ENCODE data around the gene TP53BP2. TPM values are rescaled to one million over a fixed set of nuclear protein-coding genes. Genes with fewer than 3 reads are reported as not detected.
"Not testable (repeated sequence)": the region's sequence is repeated elsewhere in the genome, so short reads cannot be mapped to it uniquely, and the experiment has no call there.

The TP53BP2 gene
- total and polyA plus RNA-seq, 5 donors from 2014 or later = 7.4 to 93.5 (median 8.2) TPM

GRCh38 chr1:223740038-223740736 is 105.6 kb downstream of the TP53BP2 start:
- H3K9me3 ChIP-seq (ENCODE audit: control insufficient read depth in 2 of 2, low read length in 2 of 2); H3K27me3 Mint-ChIP-seq; ATAC-seq (ENCODE audit: low read depth in 2 of 2); H3K4me1 ChIP-seq (ENCODE audit: control insufficient read depth, insufficient read depth, low read length, poor library complexity, severe bottlenecking); H3K27me3 ChIP-seq (ENCODE audit: control insufficient read depth, insufficient read depth, low read length); DNase-seq; H3K4me3 Mint-ChIP-seq; H3K27ac ChIP-seq (ENCODE audit: insufficient read depth, low read length, poor library complexity, severe bottlenecking); H3K4me3 ChIP-seq (ENCODE audit: low read depth, low read length); H3K9me3 Mint-ChIP-seq: not testable (repeated sequence)
- H3K27ac Mint-ChIP-seq = peak overlapping the region in 2 of 3 donors; percentile 42 to 64
- peaks cover 19% of the 10 kb centered on the region for H3K36me3 Mint-ChIP-seq
- peaks cover 0 to 37% (median 17%) of the 10 kb centered on the region in 4 donors for H3K4me1 Mint-ChIP-seq
- H3K36me3 ChIP-seq (ENCODE audit: control insufficient read depth, insufficient read depth, low read length) = peaks cover 36% of the 10 kb centered on the region

- Mint-ChIP-seq H3K27me3 (no peaks in the 10 kb centered on the region), H3K9me3 (no peaks in the 10 kb centered on the region), H3K27ac (peak overlapping the region; percentile 42 to 64 (median 61)), H3K4me3 (no peak overlapping the region), H3K4me1 (peaks cover 0 to 37% (median 18%) of the 10 kb centered on the region in 4 donors), H3K36me3 (peaks cover 21% of the 10 kb centered on the region)
- H3K27me3 ChIP-seq (ENCODE audit: control insufficient read depth, insufficient read depth, low read length) = no peaks in the 10 kb centered on the region
- no peaks in the 10 kb centered on the region for H3K9me3 ChIP-seq (ENCODE audit: control insufficient read depth in 2 of 2, low read length in 2 of 2)
- no peak for ATAC-seq (ENCODE audit: low read depth in 2 of 2)
- H3K36me3 ChIP-seq (ENCODE audit: control insufficient read depth, insufficient read depth, low read length) = peaks cover 30% of the 10 kb centered on the region
- no peaks in the 10 kb centered on the region for H3K4me1 ChIP-seq (ENCODE audit: control insufficient read depth, insufficient read depth, low read length, poor library complexity, severe bottlenecking)
- H3K27ac ChIP-seq (ENCODE audit: insufficient read depth, low read length, poor library complexity, severe bottlenecking) = no peak overlapping the region
- no peak for DNase-seq
- no peak overlapping the region for H3K4me3 ChIP-seq (ENCODE audit: low read depth, low read length)
Observed at GRCh38 chr1:223739366-223740037, 106.2 kb downstream of the TP53BP2 start.

GRCh38 chr1:223738465-223739365 is 107.0 kb downstream of the TP53BP2 start:
- no peaks in the 10 kb centered on the region for H3K27me3 ChIP-seq (ENCODE audit: control insufficient read depth, insufficient read depth, low read length)
- H3K27ac ChIP-seq (ENCODE audit: insufficient read depth, low read length, poor library complexity, severe bottlenecking) = no peak overlapping the region
- H3K27me3 Mint-ChIP-seq = no peaks in the 10 kb centered on the region
- H3K9me3 ChIP-seq (ENCODE audit: control insufficient read depth in 2 of 2, low read length in 2 of 2) = no peaks in the 10 kb centered on the region
- H3K4me1 Mint-ChIP-seq = peaks cover 0 to 41% (median 19%) of the 10 kb centered on the region in 4 donors
- no peak overlapping the region for H3K4me3 ChIP-seq (ENCODE audit: low read depth, low read length)
- DNase-seq (no peak), ATAC-seq (ENCODE audit: low read depth in 2 of 2) (no peak)
- H3K27ac Mint-ChIP-seq = peak overlapping the region; percentile 42 to 69 (median 68)
- no peak overlapping the region for H3K4me3 Mint-ChIP-seq
- H3K36me3 Mint-ChIP-seq = peaks cover 18% of the 10 kb centered on the region
- no peaks in the 10 kb centered on the region for H3K9me3 Mint-ChIP-seq
- H3K4me1 ChIP-seq (ENCODE audit: control insufficient read depth, insufficient read depth, low read length, poor library complexity, severe bottlenecking) = no peaks in the 10 kb centered on the region
- H3K36me3 ChIP-seq (ENCODE audit: control insufficient read depth, insufficient read depth, low read length) = peaks cover 36% of the 10 kb centered on the region

- Histone ChIP-seq H3K27me3 (ENCODE audit: control insufficient read depth, insufficient read depth, low read length) (no peaks in the 10 kb centered on the region), H3K9me3 (ENCODE audit: control insufficient read depth in 2 of 2, low read length in 2 of 2) (no peaks in the 10 kb centered on the region), H3K27ac (ENCODE audit: insufficient read depth, low read length, poor library complexity, severe bottlenecking) (no peak overlapping the region), H3K4me3 (ENCODE audit: low read depth, low read length) (no peak overlapping the region), H3K36me3 (ENCODE audit: control insufficient read depth, insufficient read depth, low read length) (peaks cover 36% of the 10 kb centered on the region), H3K4me1 (ENCODE audit: control insufficient read depth, insufficient read depth, low read length, poor library complexity, severe bottlenecking) (peaks cover 4% of the 10 kb centered on the region)
- Mint-ChIP-seq H3K36me3 (peaks cover 11% of the 10 kb centered on the region), H3K4me3 (no peak overlapping the region), H3K4me1 (peaks cover 5 to 54% (median 21%) of the 10 kb centered on the region in 4 donors), H3K27ac (no peak overlapping the region), H3K9me3 (no peaks in the 10 kb centered on the region), H3K27me3 (no peaks in the 10 kb centered on the region)
- ATAC-seq (ENCODE audit: low read depth in 2 of 2) (no peak), DNase-seq (no peak)
Observed at GRCh38 chr1:223737342-223737741, 108.4 kb downstream of the TP53BP2 start.

- not testable (repeated sequence) for DNase-seq; H3K9me3 Mint-ChIP-seq; H3K27ac ChIP-seq (ENCODE audit: insufficient read depth, low read length, poor library complexity, severe bottlenecking); H3K9me3 ChIP-seq (ENCODE audit: control insufficient read depth in 2 of 2, low read length in 2 of 2); H3K27me3 Mint-ChIP-seq; H3K27me3 ChIP-seq (ENCODE audit: control insufficient read depth, insufficient read depth, low read length); ATAC-seq (ENCODE audit: low read depth in 2 of 2); H3K4me3 ChIP-seq (ENCODE audit: low read depth, low read length); H3K4me1 ChIP-seq (ENCODE audit: control insufficient read depth, insufficient read depth, low read length, poor library complexity, severe bottlenecking)
- peaks cover 6 to 58% (median 26%) of the 10 kb centered on the region in 4 donors for H3K4me1 Mint-ChIP-seq
- H3K36me3 ChIP-seq (ENCODE audit: control insufficient read depth, insufficient read depth, low read length) = peaks cover 42% of the 10 kb centered on the region
- peak overlapping the region in 2 of 3 donors; percentile 46 to 48 for H3K27ac Mint-ChIP-seq
- H3K36me3 Mint-ChIP-seq = peaks cover 15% of the 10 kb centered on the region
- peak overlapping the region in 1 of 4 donors; percentile 54 for H3K4me3 Mint-ChIP-seq
Observed at GRCh38 chr1:223736638-223737037, 109.1 kb downstream of the TP53BP2 start.

GRCh38 chr1:223733898-223734852 is 111.6 kb downstream of the TP53BP2 start:
- Mint-ChIP-seq H3K4me3 (no peak overlapping the region), H3K36me3 (peaks cover 35% of the 10 kb centered on the region), H3K27ac (peak overlapping the region in 2 of 3 donors; percentile 67 to 87), H3K9me3 (no peaks in the 10 kb centered on the region), H3K27me3 (no peaks in the 10 kb centered on the region), H3K4me1 (peaks cover 8 to 59% (median 39%) of the 10 kb centered on the region in 4 donors)
- Histone ChIP-seq H3K36me3 (ENCODE audit: control insufficient read depth, insufficient read depth, low read length) (peaks cover 34% of the 10 kb centered on the region), H3K4me3 (ENCODE audit: low read depth, low read length) (no peak overlapping the region), H3K27ac (ENCODE audit: insufficient read depth, low read length, poor library complexity, severe bottlenecking) (no peak overlapping the region), H3K4me1 (ENCODE audit: control insufficient read depth, insufficient read depth, low read length, poor library complexity, severe bottlenecking) (peaks cover 10% of the 10 kb centered on the region), H3K27me3 (ENCODE audit: control insufficient read depth, insufficient read depth, low read length) (no peaks in the 10 kb centered on the region), H3K9me3 (ENCODE audit: control insufficient read depth in 2 of 2, low read length in 2 of 2) (no peaks in the 10 kb centered on the region)
- ATAC-seq (ENCODE audit: low read depth in 2 of 2) (no peak), DNase-seq (no peak)
